Stimulated activated CD4-positive, alpha-beta T cell treated with anti-CD3 and anti-CD28 coated beads, Interleukin-1b, Interleukin-23, amount 100 ng/mL, for 48 hours (primary cell): Measurements from ENCODE around the gene GNPTG.

Source experiments
- DNase-seq: peaks from one replicate; pipeline ENCODE4 v3.0.0-alpha.2; 2020

Gene GNPTG

GRCh38 chr16:1401061-1401757 lies 49.5 kb downstream of the GNPTG start:
- DNase-seq: no peak

DNA sequence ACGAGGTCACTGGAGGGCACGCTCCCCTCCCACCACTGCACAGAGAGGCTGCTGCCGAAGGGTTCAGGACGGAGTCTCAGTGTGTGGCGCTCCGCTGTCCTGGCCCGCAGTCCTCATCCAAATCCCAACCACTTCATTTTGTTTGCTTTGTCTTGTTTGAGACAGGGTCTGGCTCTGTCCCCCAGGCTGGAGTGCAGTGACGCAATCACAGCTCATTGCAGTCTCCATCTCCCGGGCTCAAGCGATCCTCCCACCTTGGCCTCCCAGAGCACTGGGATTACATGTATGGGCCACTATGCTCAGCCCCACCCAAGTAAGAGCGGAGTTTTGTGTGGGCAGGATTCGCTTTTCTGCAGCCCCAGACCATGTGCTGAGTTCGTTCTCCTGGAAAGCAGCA lies 50.0 kb downstream of the GNPTG start:
- DNase-seq: no peak

DNA sequence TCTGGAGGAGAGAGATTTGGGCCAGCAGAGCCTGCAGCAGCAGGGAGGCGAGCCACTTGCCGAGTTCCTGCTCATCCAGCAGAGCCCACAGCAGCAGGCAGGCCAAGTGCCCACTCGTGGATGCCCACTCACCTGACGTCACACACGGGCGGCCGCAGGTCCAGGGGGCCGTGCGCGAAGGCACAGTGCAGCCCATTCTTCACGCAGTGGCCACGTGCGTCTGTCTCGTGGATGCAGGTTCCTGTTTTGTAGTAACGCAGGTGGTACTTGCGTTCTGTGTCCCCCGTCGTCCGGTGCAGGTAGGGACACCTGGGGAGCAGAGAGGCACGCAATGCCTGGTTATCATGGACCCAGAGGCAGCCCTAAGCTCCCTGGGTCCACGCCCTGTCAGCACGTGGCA lies 51.3 kb downstream of the GNPTG start:
- no peak for DNase-seq

DNA sequence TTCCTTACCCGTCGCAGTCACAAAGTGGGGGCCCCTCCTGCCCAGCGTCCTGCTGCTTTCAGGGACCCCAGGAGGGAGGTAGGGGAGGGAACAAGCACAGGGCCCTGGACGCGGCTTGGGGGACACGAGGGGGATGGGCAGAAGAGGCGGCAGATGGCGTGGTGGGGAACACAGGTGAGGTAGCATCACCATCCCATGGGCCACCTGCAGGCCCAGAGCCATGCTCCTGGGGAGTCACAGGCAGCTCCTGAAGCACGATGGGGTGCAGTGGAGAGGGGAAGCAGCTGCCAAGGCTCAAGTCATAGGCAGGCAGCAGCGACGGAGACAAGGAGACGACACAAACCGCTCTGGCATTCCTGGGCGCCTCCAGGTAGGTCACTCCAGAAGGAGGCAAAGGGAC lies 52.0 kb downstream of the GNPTG start:
- DNase-seq: no peak

- DNase-seq: no peak
Observed at GRCh38 chr16:1407753-1408152, 56.0 kb downstream of the GNPTG start.

DNA sequence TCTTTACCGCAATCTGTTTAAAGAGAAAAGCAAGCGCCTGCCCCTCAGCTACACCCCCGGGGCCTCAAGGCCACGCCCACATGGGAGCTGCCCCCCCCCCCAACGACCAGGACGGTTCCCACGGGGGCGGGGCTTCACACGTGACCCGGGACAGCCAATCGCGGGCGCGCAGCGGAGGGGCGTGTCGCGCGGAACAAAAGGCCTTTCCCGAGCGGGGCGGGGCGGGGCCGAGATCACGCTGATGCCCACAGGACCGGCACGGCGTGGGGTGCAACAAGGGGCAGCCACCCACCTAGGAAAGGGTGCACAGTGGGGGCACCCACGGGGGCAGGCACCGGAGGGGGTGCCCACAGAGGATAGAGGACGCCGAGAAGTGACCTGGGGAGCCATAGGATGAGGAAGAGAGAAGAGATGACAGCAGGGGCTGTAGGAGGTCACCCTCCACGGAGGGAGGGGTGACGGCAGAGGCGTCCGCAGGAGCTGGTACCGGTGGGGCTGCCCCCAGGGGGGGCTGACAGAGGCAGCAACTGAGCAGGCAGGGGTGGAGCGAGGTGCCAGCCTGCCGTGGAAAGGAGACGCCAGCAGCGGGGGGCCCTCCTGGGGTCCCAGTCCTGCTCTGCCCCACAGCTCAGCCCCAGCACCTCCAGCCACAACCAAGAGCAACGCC lies 56.6 kb downstream of the GNPTG start:
- peak; percentile 93 for DNase-seq

DNA sequence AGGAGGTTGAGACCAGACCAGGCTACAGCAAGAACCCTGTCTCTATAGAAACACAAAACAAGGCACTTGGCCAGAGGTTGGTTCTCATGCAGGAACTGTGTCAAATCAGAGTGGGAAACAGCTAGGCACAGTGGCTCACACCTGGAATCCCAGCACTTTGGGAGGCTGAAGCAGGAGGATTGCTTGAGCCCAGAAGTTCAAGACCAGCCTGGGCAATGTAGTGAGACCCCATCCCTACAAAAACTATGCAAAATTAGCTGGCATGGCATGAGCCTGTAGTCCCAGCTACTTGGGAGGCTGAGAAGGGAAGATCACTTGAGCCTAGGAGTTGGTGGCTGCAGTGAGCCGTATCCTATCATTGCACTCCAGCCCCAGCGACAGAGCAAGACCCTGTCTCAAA lies 61.1 kb downstream of the GNPTG start:
- no peak for DNase-seq
